GM23248 (cell line): ENCODE results near the gene TNFRSF8.

Experiments
- EZH2 ChIP-seq: fragments of 200-600 bp; sonication (generic); IDR thresholded peaks from 2 replicates; pipeline ENCODE4 v1.6.1; 2018; ENCODE audit warnings: antibody characterized with exemption, mild to moderate bottlenecking; ENCODE audit not compliant: insufficient read depth, poor library complexity, severe bottlenecking
- EZH2phosphoT487 ChIP-seq: fragments of 200-600 bp; sonication (generic); IDR thresholded peaks from 2 replicates; pipeline ENCODE4 v1.6.1; 2018; ENCODE audit warnings: antibody characterized with exemption, moderate library complexity, mild to moderate bottlenecking, low read depth; ENCODE audit not compliant: insufficient read depth

DNA sequence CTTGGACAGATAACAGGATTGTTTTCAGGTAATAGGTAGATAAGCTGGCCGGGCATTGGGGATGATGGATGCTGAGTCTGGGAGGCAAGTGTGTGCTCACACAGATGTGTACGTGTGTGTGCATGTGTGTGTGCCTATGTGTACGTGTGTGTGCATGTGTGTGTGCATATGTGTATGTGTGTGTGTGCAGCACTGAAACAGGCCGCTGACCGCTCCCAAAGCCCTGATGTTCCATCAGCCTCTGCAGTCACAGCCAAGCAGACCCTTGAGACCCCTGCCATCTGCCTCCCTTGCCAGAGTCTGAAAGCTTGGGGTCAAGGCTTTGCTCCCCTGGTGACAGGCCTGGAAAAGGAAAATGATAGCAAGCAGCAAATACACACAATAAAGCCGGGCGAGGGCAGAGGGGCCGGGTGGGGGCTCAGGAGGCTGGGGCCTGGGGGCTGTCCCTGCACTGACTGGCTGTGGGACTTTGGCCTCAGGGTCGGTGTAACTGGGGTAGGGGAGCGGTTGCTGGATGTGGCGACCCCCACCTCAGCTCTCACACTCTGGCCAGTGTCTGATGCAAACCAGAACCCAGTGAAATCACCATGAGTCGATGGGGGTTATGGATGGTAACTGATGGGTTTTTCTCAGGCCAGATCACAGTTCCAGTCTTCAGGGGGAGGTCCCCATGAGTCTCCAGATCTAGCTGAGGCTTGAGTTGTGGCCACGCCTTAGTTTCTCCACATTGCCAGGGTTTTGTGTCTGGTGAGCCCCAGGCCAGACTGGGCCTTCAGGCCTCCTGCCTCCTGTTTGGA, 9.2 kb upstream of the TNFRSF8 start:
- TF ChIP-seq EZH2phosphoT487 (no peak), EZH2 (no peak)
